DND-41 (cell line): ENCODE data around the gene BAG5.

Source experiments
- ATAC-seq: fragments of 200-7000 bp; cut with Tn5 transposase; 3 replicates; pipeline ENCODE4 v1.9.1; 2021; ENCODE audit warnings: low read depth; ENCODE audit not compliant: insufficient read depth
- DNase-seq: peaks from one replicate; pipeline ENCODE4 v3.0.0-alpha.2; 2020
- H2AFZ ChIP-seq: 2 replicates; pipeline ENCODE4 v1.6.0; 2012; ENCODE audit warnings: low read depth, low read length
- H3K27ac ChIP-seq: 2 replicates; pipeline ENCODE4 v1.5.1; 2012; ENCODE audit warnings: low read length, inconsistent platforms
- H3K27me3 ChIP-seq: fragments of 200-600 bp; sonication (generic); 2 replicates; pipeline ENCODE4 v1.6.0; 2012; ENCODE audit warnings: low read length, mild to moderate bottlenecking, inconsistent platforms; ENCODE audit not compliant: insufficient read depth, poor library complexity
- H3K36me3 ChIP-seq: 2 replicates; pipeline ENCODE4 v1.5.1; 2012; ENCODE audit warnings: low read length, inconsistent platforms; ENCODE audit not compliant: insufficient read depth
- H3K4me1 ChIP-seq: 2 replicates; pipeline ENCODE4 v1.5.1; 2012; ENCODE audit warnings: mild to moderate bottlenecking, low read length; ENCODE audit not compliant: insufficient read depth
- H3K4me2 ChIP-seq: 2 replicates; pipeline ENCODE4 v1.6.0; 2012; ENCODE audit warnings: mild to moderate bottlenecking, moderate library complexity, low read length, inconsistent platforms; ENCODE audit not compliant: insufficient read depth
- H3K4me3 ChIP-seq, 2 experiments: fragments of 200-600 bp in 1 of 2; shearing (Covaris generic) in 1 of 2; 2 replicates each; pipeline ENCODE4 v1.5.1; 2012 to 2016; ENCODE audit warnings: inconsistent platforms in 2 of 2, low read length in 2 of 2, mild to moderate bottlenecking in 2 of 2, low read depth in 1 of 2, moderate library complexity in 1 of 2
- H3K79me2 ChIP-seq: 2 replicates; pipeline ENCODE4 v1.6.0; 2012; ENCODE audit warnings: low read length, inconsistent platforms; ENCODE audit not compliant: insufficient read depth
- H3K9ac ChIP-seq: 2 replicates; pipeline ENCODE4 v1.6.0; 2012; ENCODE audit warnings: low read depth, mild to moderate bottlenecking, inconsistent platforms, low read length, moderate library complexity
- H3K9me3 ChIP-seq: 2 replicates; pipeline ENCODE4 v1.5.1; 2012; ENCODE audit warnings: low read length, moderate library complexity, mild to moderate bottlenecking, inconsistent platforms; ENCODE audit not compliant: insufficient read depth, severe bottlenecking
- H4K20me1 ChIP-seq: 2 replicates; pipeline ENCODE4 v1.6.0; 2012; ENCODE audit warnings: low read length; ENCODE audit not compliant: insufficient read depth
- CTCF ChIP-seq: IDR thresholded peaks from 2 replicates; pipeline ENCODE4 v1.5.1; 2012; ENCODE audit warnings: borderline replicate concordance, low read length, moderate library complexity, mild to moderate bottlenecking; ENCODE audit not compliant: poor library complexity, severe bottlenecking; ENCODE audit errors: extremely low read depth
- EZH2 ChIP-seq: IDR thresholded peaks from 3 replicates; pipeline ENCODE4 v1.6.1; 2012; ENCODE audit warnings: borderline replicate concordance, low read depth, mild to moderate bottlenecking, moderate library complexity, low read length, inconsistent platforms; ENCODE audit not compliant: severe bottlenecking

BAG5 gene

DNA sequence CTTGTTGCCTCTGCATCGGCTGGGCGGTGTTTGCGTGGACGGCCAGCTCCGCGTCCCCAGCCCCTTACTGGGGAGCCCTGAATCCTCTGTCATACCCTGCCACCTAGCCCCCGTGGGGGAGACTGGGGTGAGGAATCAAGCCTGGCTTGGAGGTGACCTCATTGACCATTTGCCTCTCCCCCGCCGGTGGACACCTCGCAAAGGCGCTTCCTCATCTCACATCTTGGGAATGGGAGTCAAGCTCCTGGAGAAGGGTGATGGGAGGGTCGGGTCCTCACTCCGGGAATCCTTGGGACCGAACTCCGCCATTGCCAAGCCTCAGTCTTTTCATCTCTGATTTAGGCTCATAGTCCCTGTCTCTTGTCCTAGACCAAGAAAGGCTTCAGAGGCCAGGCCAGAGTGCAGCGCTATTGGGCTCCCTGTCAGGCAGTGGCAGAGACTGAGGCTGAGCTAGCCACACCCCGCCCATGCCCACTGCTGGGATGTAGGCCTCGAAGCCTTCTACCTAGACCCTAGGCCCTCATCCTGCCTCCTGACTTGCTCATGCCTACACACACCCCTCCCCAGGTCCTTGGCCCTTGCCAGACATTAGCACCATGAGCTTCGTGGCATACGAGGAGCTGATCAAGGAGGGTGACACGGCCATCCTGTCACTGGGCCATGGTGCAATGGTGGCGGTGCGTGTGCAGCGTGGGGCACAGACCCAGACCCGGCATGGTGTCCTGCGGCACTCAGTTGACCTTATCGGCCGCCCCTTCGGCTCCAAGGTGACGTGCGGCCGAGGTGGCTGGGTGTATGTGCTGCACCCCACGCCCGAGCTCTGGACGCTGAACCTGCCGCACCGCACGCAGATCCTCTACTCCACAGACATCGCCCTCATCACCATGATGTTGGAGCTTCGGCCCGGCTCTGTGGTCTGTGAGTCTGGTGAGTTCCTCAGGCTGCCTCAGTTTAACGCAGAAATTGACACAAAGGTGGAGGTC lies 32.8 kb downstream of the BAG5 start:
- H3K4me2 ChIP-seq, result peak overlapping the region; percentile 99
- H3K79me2 ChIP-seq, result peaks cover 50% of the 10 kb centered on the region
- H3K9me3 ChIP-seq, result no peaks in the 10 kb centered on the region
- H3K9ac ChIP-seq, result peak overlapping the region; percentile 77
- DNase-seq (no peak), ATAC-seq (no peak)
- no peak for TF ChIP-seq EZH2
- no peak for TF ChIP-seq CTCF
- H3K4me3 ChIP-seq, result peak overlapping the region; percentile 67 to 99
- H3K4me1 ChIP-seq, result peaks cover 35% of the 10 kb centered on the region
- H3K36me3 ChIP-seq, result peaks cover 46% of the 10 kb centered on the region
- H3K27ac ChIP-seq, result peak overlapping the region; percentile 69
- H2AFZ ChIP-seq, result peak overlapping the region; percentile 84
- H4K20me1 ChIP-seq, result peaks cover 42% of the 10 kb centered on the region
- H3K27me3 ChIP-seq, result no peaks in the 10 kb centered on the region

- Histone ChIP-seq H3K4me2 (peak within 1 kb of the TSS; percentile 99), H3K4me3 (peak within 1 kb of the TSS; percentile 74 to 99), H3K36me3 (peaks cover 38% of the 10 kb centered on the region), H3K4me1 (peaks cover 35% of the 10 kb centered on the region), H2AFZ (peak within 1 kb of the TSS; percentile 97), H3K79me2 (peaks cover 50% of the 10 kb centered on the region), H3K27ac (peak within 1 kb of the TSS; percentile 82), H3K9me3 (no peaks in the 10 kb centered on the region), H3K27me3 (no peaks in the 10 kb centered on the region), H4K20me1 (peaks cover 35% of the 10 kb centered on the region), H3K9ac (peak within 1 kb of the TSS; percentile 77)
- DNase-seq (peak; percentile 84), ATAC-seq (peak; percentile 78)
- TF ChIP-seq EZH2 (no peak), CTCF (no peak)
Measured at GRCh38 chr14:103528587-103529382, 33.7 kb downstream of the BAG5 start, which contains the start of gene TRMT61A. TSS of gene TRMT61A (plus strand) at chr14:103529196. CDS start at chr14:103529979, 783 bp downstream.

DNA sequence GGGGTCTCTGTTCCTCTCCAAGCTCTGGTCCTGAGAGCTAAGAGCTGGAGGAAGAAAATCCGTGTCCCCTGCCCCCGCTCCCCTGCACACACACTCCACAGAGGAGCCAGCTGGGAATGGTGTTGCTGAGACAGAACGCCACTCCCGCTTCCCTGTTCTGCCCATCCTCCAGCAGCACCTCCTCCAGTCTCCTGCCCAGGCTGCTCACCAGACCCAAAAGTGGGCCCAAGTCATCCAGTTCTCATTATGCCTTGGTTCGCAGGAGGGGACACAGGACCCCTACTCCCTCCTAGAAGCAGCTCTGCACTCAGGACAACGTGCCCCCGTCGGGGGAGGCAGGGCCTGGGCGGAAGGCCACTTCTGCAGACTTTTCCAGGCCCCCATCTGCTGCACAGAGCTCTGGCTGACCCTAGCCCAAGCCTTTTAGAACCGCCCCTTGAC lies 34.3 kb downstream of the BAG5 start:
- Histone ChIP-seq H3K4me3 (peak overlapping the region; percentile 74 to 99; a peak in 3 of 4 replicates), H3K4me2 (peak overlapping the region; percentile 99), H3K27ac (peak overlapping the region; percentile 82), H2AFZ (peak overlapping the region; percentile 97; the same call in 1 of the 2 replicates), H3K79me2 (peaks cover 50% of the 10 kb centered on the region), H3K4me1 (peaks cover 35% of the 10 kb centered on the region), H3K36me3 (peaks cover 32% of the 10 kb centered on the region), H3K27me3 (no peaks in the 10 kb centered on the region), H3K9me3 (no peaks in the 10 kb centered on the region), H3K9ac (peak overlapping the region; percentile 77), H4K20me1 (peaks cover 35% of the 10 kb centered on the region)
- TF ChIP-seq EZH2 (no peak), CTCF (no peak)
- no peak for DNase-seq
- ATAC-seq, result no peak
